K562 (cell line): ENCODE data around the gene CHAC1. TPM values are rescaled to one million over a fixed set of nuclear protein-coding genes. Genes with fewer than 3 reads are reported as not detected.

Experiments used
- ATAC-seq: fragments of 200-7000 bp; cut with Tn5 transposase; 3 replicates; pipeline ENCODE4 v1.9.1; 2020; ENCODE audit warnings: moderate library complexity
- BruUV-seq: library from RNA; stranded (reverse); fragments of 400-500 nt; replicated peaks from 2 replicates; lab custom pipeline; 2021; lab: Mats Ljungman, UMichigan
- CTCF ChIA-PET: fragments of 300-600 bp; formaldehyde crosslinking; extraction: SDS; loops from one replicate; lab custom pipeline; 2021; ENCODE audit warnings: low intra/inter-chr PET ratio; lab: Yijun Ruan, JAX
- POLR2A ChIA-PET: fragments of 300-600, 350-650 bp; sonication (Branson Sonifier 250); formaldehyde crosslinking; extraction: SDS; loops from one replicate; lab custom pipeline; 2021; ENCODE audit warnings: antibody characterized with exemption, inconsistent platforms; lab: Yijun Ruan, JAX
- DNase-seq, 4 experiments: peaks; one replicate each; pipeline versions ENCODE4 v3.0.0 to v3.0.0-alpha.2; 2011 to 2018; ENCODE audit warnings: low spot score in 3 of 4, mixed read lengths in 3 of 4; ENCODE audit errors: extremely low read depth in 1 of 4
- FAIRE-seq: peaks from 2 replicates; lab custom pipeline; 2011; peaks lifted over from hg19 to GRCh38; lab: Jason Lieb, UNC
- H2AFZ ChIP-seq: 2 replicates; pipeline ENCODE4 v1.6.0; 2011; ENCODE audit warnings: low read depth, low read length, control low read depth, inconsistent platforms
- H3K27ac ChIP-seq: fragments of 200-600 bp; 3 replicates; pipeline ENCODE4 v1.8.0; 2011; ENCODE audit warnings: low read depth, mild to moderate bottlenecking, control low read depth, inconsistent platforms, low read length, moderate library complexity, mixed read lengths; ENCODE audit errors: extremely low read depth
- H3K27me3 ChIP-seq, 2 experiments: fragments of 300-600 bp in 1 of 2; 2 replicates in 1 of 2; 3 replicates in 1 of 2; pipeline versions ENCODE4 v1.6.0 to v1.8.0; 2011; ENCODE audit warnings: inconsistent platforms in 2 of 2, low read length in 2 of 2, mild to moderate bottlenecking in 1 of 2, mixed read lengths in 1 of 2, moderate library complexity in 1 of 2; ENCODE audit not compliant: control insufficient read depth in 2 of 2, insufficient read depth in 2 of 2
- H3K36me3 ChIP-seq: fragments of 300-600 bp; 3 replicates; pipeline ENCODE4 v1.8.0; 2011; ENCODE audit warnings: mild to moderate bottlenecking, low read length, inconsistent platforms; ENCODE audit not compliant: control insufficient read depth, insufficient read depth
- H3K4me1 ChIP-seq, 2 experiments: fragments of 200-600 bp in 1 of 2; replicated peaks in 1 of 2; 2 replicates in 1 of 2; 3 replicates in 1 of 2; pipeline versions ENCODE4 v1.5.1 to v1.8.0; 2011; ENCODE audit warnings: inconsistent platforms in 2 of 2, low read length in 2 of 2, mild to moderate bottlenecking in 1 of 2, mixed read lengths in 1 of 2, moderate library complexity in 1 of 2; ENCODE audit not compliant: control insufficient read depth in 2 of 2, insufficient read depth in 2 of 2
- H3K4me2 ChIP-seq: 2 replicates; pipeline ENCODE4 v1.6.1; 2011; ENCODE audit warnings: low read length, control low read depth, inconsistent platforms, mixed read lengths; ENCODE audit not compliant: insufficient read depth
- H3K4me3 ChIP-seq: fragments of 200-600 bp; sonication (generic), shearing (Covaris generic); 2 replicates; pipeline ENCODE4 v1.5.1; 2016; ENCODE audit warnings: control low read depth, inconsistent platforms
- H3K79me2 ChIP-seq: fragments of 200-600 bp; 3 replicates; pipeline ENCODE4 v1.8.0; 2011; ENCODE audit warnings: low read length, inconsistent platforms; ENCODE audit not compliant: control insufficient read depth, insufficient read depth
- H3K9ac ChIP-seq, 2 experiments: 2 replicates each; pipeline versions ENCODE4 v1.6.0 to v1.6.1; 2011; ENCODE audit warnings: low read depth in 2 of 2, low read length in 2 of 2, control low read depth in 1 of 2, inconsistent platforms in 1 of 2, mild to moderate bottlenecking in 1 of 2, mixed read lengths in 1 of 2; ENCODE audit not compliant: insufficient read depth in 1 of 2
- H3K9me1 ChIP-seq: one replicate; pipeline ENCODE4 v1.6.0; 2011; ENCODE audit warnings: inconsistent platforms, mild to moderate bottlenecking, low read length, moderate library complexity; ENCODE audit not compliant: control insufficient read depth, insufficient read depth
- H3K9me3 ChIP-seq: replicated peaks from 2 replicates; pipeline ENCODE4 v1.5.1; 2011; ENCODE audit warnings: low read depth, low read length, inconsistent platforms; ENCODE audit not compliant: control insufficient read depth, insufficient read depth
- H4K20me1 ChIP-seq: replicated peaks from 2 replicates; pipeline ENCODE4 v1.6.1; 2011; ENCODE audit warnings: low read length, inconsistent platforms, mixed read lengths; ENCODE audit not compliant: control insufficient read depth, insufficient read depth
- NCOA4 ChIP-seq: fragments of 450-650 bp; IDR thresholded peaks from 2 replicates; pipeline ENCODE4 v1.6.1; 2018; ENCODE audit warnings: mild to moderate bottlenecking; ENCODE audit not compliant: partially characterized antibody
- SMAD2 ChIP-seq: fragments of 150-350 bp; IDR thresholded peaks from 2 replicates; pipeline ENCODE4 v1.6.1; 2014; ENCODE audit warnings: low read depth, mild to moderate bottlenecking, low read length
- U2AF2 ChIP-seq: fragments of 200-400 bp; formaldehyde crosslinking; optimal IDR thresholded peaks from 2 replicates; pipeline ENCODE3; 2017; ENCODE audit warnings: low read depth, mild to moderate bottlenecking, low read length
- ZNF316 ChIP-seq: fragments of 450-650 bp; IDR thresholded peaks from 2 replicates; pipeline ENCODE4 v1.6.1; 2016
- WGBS: fragments of 100-300 bp; shearing (Covaris generic); methylation state at CpG from one replicate; pipeline ENCODE4 v1.1.6; 2016; ENCODE audit warnings: low coverage, mixed read lengths; ENCODE audit not compliant: insufficient coverage; ENCODE audit errors: missing lambda C conversion rate; 5-methylcytosine and 5-hydroxymethylcytosine counted together
- in situ Hi-C: fragments of 300-500 bp; cut with MboI; formaldehyde crosslinking; loops from 4 replicates; pipeline ENCODE4 v1.15.0; 2018; ENCODE audit warnings: inconsistent platforms, mixed read lengths
- intact Hi-C: fragments of 100-400 bp; cut with micrococcal nuclease; formaldehyde crosslinking; loops from 2 replicates; pipeline ENCODE4 v1.14.2; 2022
- polyA plus RNA-seq, 8 experiments: library from polyadenylated mRNA; depleted of rRNA in 4 of 8; stranded (reverse) in 5 of 8; unstranded in 3 of 8; fragments of >200 nt; fragmentation: Nextera tagmentation in 2 of 8; fragmentation: Illumina TruSeq in 1 of 8; extraction: Ambion mirVana in 2 of 8; extraction: Trizol in 1 of 8; gene quantifications; 2 replicates each; pipeline versions ENCODE4 v1.2.1 to v1.2.3, GENCODE V29; 2011 to 2014; ENCODE audit warnings: inconsistent platforms in 1 of 8, missing spikeins in 1 of 8
- total RNA-seq, 7 experiments: library from RNA; depleted of rRNA in 6 of 7; stranded (reverse); fragments of >200 nt in 6 of 7; fragmentation: Illumina TruSeq in 2 of 7; extraction: Trizol in 2 of 7; gene quantifications; 2 replicates each; pipeline versions ENCODE4 v1.2.1 to v1.2.3, GENCODE V29; 2011 to 2021; ENCODE audit warnings: low replicate concordance in 1 of 7
- TF ChIP-seq, protein P1 (sequence below): fragments of 450-650 bp; IDR thresholded peaks from 2 replicates; pipeline ENCODE4 v1.7.1; 2018; ENCODE audit warnings: mild to moderate bottlenecking, low read depth; ENCODE audit not compliant: partially characterized antibody

CHAC1 gene
- total and polyA plus RNA-seq, 9 of the 15 experiments (the other 6 are each of a cell fraction or from before 2014, with no cell fraction given), result 0.47 to 39.0 (median 7.5) TPM

DNA sequence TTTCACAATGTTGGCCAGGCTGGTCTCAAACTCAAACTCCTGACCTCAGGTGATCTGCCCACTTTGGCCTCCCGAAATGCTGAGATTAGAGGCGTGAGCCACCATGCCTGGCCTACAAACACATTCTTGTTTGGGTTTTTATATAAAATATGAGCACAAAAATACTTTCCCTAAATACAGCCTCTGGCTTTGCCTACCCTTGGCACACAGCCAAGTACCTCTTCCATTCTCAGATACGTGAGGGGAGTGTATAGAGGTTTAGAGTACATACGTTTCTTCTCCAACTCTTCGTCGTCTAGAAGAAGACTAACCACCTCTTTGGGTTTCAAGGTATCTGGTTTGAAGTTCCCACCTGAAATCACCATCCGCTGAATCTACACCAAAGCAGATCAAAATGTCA is 33.5 kb downstream of the CHAC1 start (continued):
- TF ChIP-seq, protein P1, sequence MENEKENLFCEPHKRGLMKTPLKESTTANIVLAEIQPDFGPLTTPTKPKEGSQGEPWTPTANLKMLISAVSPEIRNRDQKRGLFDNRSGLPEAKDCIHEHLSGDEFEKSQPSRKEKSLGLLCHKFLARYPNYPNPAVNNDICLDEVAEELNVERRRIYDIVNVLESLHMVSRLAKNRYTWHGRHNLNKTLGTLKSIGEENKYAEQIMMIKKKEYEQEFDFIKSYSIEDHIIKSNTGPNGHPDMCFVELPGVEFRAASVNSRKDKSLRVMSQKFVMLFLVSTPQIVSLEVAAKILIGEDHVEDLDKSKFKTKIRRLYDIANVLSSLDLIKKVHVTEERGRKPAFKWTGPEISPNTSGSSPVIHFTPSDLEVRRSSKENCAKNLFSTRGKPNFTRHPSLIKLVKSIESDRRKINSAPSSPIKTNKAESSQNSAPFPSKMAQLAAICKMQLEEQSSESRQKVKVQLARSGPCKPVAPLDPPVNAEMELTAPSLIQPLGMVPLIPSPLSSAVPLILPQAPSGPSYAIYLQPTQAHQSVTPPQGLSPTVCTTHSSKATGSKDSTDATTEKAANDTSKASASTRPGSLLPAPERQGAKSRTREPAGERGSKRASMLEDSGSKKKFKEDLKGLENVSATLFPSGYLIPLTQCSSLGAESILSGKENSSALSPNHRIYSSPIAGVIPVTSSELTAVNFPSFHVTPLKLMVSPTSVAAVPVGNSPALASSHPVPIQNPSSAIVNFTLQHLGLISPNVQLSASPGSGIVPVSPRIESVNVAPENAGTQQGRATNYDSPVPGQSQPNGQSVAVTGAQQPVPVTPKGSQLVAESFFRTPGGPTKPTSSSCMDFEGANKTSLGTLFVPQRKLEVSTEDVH, result no peak
- TF ChIP-seq NCOA4, result no peak
- TF ChIP-seq SMAD2, result no peak

DNA sequence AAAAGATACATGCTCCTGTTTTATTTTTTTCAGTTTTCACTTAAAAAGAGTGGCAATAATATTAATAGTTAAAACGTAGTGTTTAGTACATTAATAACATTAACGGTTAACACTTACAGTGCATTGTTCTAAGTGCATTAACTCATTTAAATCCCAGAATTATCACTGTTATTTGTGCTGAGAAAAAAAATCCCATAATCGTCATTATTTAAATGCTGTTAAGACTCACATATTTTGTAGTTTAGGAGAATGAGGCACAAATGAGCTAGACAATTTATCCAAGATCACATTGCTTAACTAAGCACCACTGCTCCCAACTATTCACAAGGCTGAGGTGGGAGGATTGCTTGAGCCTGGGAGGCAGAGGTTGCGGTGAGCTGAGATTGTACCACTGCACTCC is 34.9 kb downstream of the CHAC1 start:
- in situ Hi-C loops, result no loop called here

More for the DNA sequence above, 34.9 kb downstream of the CHAC1 start:
- Histone ChIP-seq H3K4me3 (no peak overlapping the region), H3K9ac (no peak overlapping the region), H2AFZ (no peak overlapping the region), H3K36me3 (peaks cover 86% of the 10 kb centered on the region), H3K4me2 (no peak overlapping the region), H4K20me1 (no peaks in the 10 kb centered on the region; the same call in 1 of the 2 replicates), H3K27me3 (no peaks in the 10 kb centered on the region), H3K4me1 (no peaks in the 10 kb centered on the region), H3K9me1 (no peaks in the 10 kb centered on the region)
- no peak for ATAC-seq
- ChIA-PET CTCF (no interaction called here), POLR2A (no interaction called here)
- 88% methylated on average over 4 of the region's 4 CpGs for WGBS
- DNase-seq, result no peak
- no TSS peak for BruUV-seq
- intact Hi-C loops, result no loop called here
- no peak for FAIRE-seq
- TF ChIP-seq ZNF316, result peak; percentile 27; the same call in 1 of the 2 replicates
- TF ChIP-seq U2AF2, result no peak
- TF ChIP-seq, all 486 proteins: peak for 1
- Histone ChIP-seq H3K79me2 (no peaks in the 10 kb centered on the region), H3K9me3 (no peaks in the 10 kb centered on the region), H3K27ac (no peak overlapping the region)
